MM.1S (cell line): Measurements from ENCODE around the gene TMEM168.

Experiments used
- DNase-seq: peaks from one replicate; pipeline ENCODE4 v3.0.0-alpha.2; 2015
- H2AFZ ChIP-seq: fragments of 300-600 bp; sonication (generic); 2 replicates; pipeline ENCODE4 v1.6.0; 2016; ENCODE audit warnings: antibody characterized with exemption, low read length
- H3F3A ChIP-seq: fragments of 300-600 bp; sonication (generic); 2 replicates; pipeline ENCODE4 v1.6.1; 2016; ENCODE audit warnings: mild to moderate bottlenecking, antibody characterized with exemption, low read length, moderate library complexity, mixed read lengths; ENCODE audit not compliant: insufficient read depth
- H3K27ac ChIP-seq: fragments of 300-600 bp; sonication (generic); 2 replicates; pipeline ENCODE4 v1.5.1; 2016; ENCODE audit warnings: mild to moderate bottlenecking, low read length
- H3K27me3 ChIP-seq: fragments of 300-600 bp; sonication (generic); replicated peaks from 2 replicates; pipeline ENCODE4 v1.6.0; 2016; ENCODE audit warnings: low read length; ENCODE audit not compliant: insufficient read depth
- H3K36me3 ChIP-seq: fragments of 300-600 bp; sonication (generic); replicated peaks from 2 replicates; pipeline ENCODE4 v1.6.1; 2016; ENCODE audit warnings: mild to moderate bottlenecking, low read length, mixed read lengths; ENCODE audit not compliant: insufficient read depth
- H3K4me1 ChIP-seq: fragments of 300-600 bp; sonication (generic); 2 replicates; pipeline ENCODE4 v1.6.1; 2016; ENCODE audit warnings: low read length, mixed read lengths
- H3K4me2 ChIP-seq: fragments of 300-600 bp; sonication (generic); 2 replicates; pipeline ENCODE4 v1.6.0; 2016; ENCODE audit warnings: low read depth, low read length
- H3K4me3 ChIP-seq: fragments of 300-600 bp; sonication (generic); 2 replicates; pipeline ENCODE4 v1.5.1; 2016; ENCODE audit warnings: low read length, mixed read lengths
- H3K79me2 ChIP-seq: fragments of 300-600 bp; sonication (generic); 2 replicates; pipeline ENCODE4 v1.6.1; 2016; ENCODE audit warnings: mixed run types, low read length, mixed read lengths
- H3K9ac ChIP-seq: fragments of 300-600 bp; sonication (generic); 2 replicates; pipeline ENCODE4 v1.6.1; 2016; ENCODE audit warnings: low read length, mixed read lengths
- H3K9me2 ChIP-seq: fragments of 300-600 bp; sonication (generic); replicated peaks from 2 replicates; pipeline ENCODE4 v1.6.1; 2016; ENCODE audit warnings: mild to moderate bottlenecking, low read length, mixed read lengths; ENCODE audit not compliant: insufficient read depth
- H3K9me3 ChIP-seq: fragments of 300-600 bp; sonication (generic); replicated peaks from 2 replicates; pipeline ENCODE4 v1.6.1; 2016; ENCODE audit warnings: mild to moderate bottlenecking, low read length, mixed read lengths; ENCODE audit not compliant: insufficient read depth
- H4K20me1 ChIP-seq: fragments of 300-600 bp; sonication (generic); 2 replicates; pipeline ENCODE4 v1.6.1; 2016; ENCODE audit warnings: mild to moderate bottlenecking, low read length, moderate library complexity, mixed read lengths; ENCODE audit not compliant: insufficient read depth
- CTCF ChIP-seq: fragments of 300-600 bp; sonication (generic); IDR thresholded peaks from 2 replicates; pipeline ENCODE4 v1.5.1; 2016; ENCODE audit warnings: antibody characterized with exemption, low read length, mixed read lengths
- EZH2 ChIP-seq: fragments of 300-600 bp; sonication (generic); optimal IDR thresholded peaks from 2 replicates; pipeline ENCODE3; 2017; ENCODE audit warnings: low read depth, mild to moderate bottlenecking, antibody characterized with exemption, low read length, mixed read lengths
- EZH2phosphoT487 ChIP-seq: fragments of 300-600 bp; sonication (generic); IDR thresholded peaks from 2 replicates; pipeline ENCODE4 v1.6.1; 2018; ENCODE audit warnings: antibody characterized with exemption, low read length

Gene TMEM168

GRCh38 chr7:112745635-112746034 lies 44.6 kb downstream of the TMEM168 start:
- H3K27me3 ChIP-seq: no peaks in the 10 kb centered on the region
- no peaks in the 10 kb centered on the region for H3K36me3 ChIP-seq
- no peaks in the 10 kb centered on the region for H3F3A ChIP-seq
- H3K9ac ChIP-seq: no peak overlapping the region
- H3K4me3 ChIP-seq: no peak overlapping the region
- no peaks in the 10 kb centered on the region for H3K9me2 ChIP-seq
- no peak overlapping the region for H3K4me2 ChIP-seq
- no peak overlapping the region for H2AFZ ChIP-seq
- H4K20me1 ChIP-seq: no peaks in the 10 kb centered on the region
- H3K9me3 ChIP-seq: no peaks in the 10 kb centered on the region
- H3K79me2 ChIP-seq: no peaks in the 10 kb centered on the region
- no peaks in the 10 kb centered on the region for H3K4me1 ChIP-seq
- no peak for TF ChIP-seq CTCF
- no peak for TF ChIP-seq EZH2
- no peak for TF ChIP-seq EZH2phosphoT487
- no peak for DNase-seq
- no peak overlapping the region for H3K27ac ChIP-seq

- DNase-seq: no peak
- no peaks in the 10 kb centered on the region for H3K36me3 ChIP-seq
- no peak overlapping the region for H3K4me2 ChIP-seq
- H2AFZ ChIP-seq: no peak overlapping the region
- no peaks in the 10 kb centered on the region for H3K9me3 ChIP-seq
- TF ChIP-seq EZH2: no peak
- no peak for TF ChIP-seq EZH2phosphoT487
- no peak for TF ChIP-seq CTCF
- no peak overlapping the region for H3K27ac ChIP-seq
- no peaks in the 10 kb centered on the region for H3K79me2 ChIP-seq
- H3K9me2 ChIP-seq: no peaks in the 10 kb centered on the region
- no peaks in the 10 kb centered on the region for H3F3A ChIP-seq
- no peaks in the 10 kb centered on the region for H3K4me1 ChIP-seq
- H4K20me1 ChIP-seq: no peaks in the 10 kb centered on the region
- H3K27me3 ChIP-seq: no peaks in the 10 kb centered on the region
- no peak overlapping the region for H3K4me3 ChIP-seq
- no peak overlapping the region for H3K9ac ChIP-seq
Measured at GRCh38 chr7:112744818-112745217, 45.4 kb downstream of the TMEM168 start.

GRCh38 chr7:112743811-112744210 lies 46.4 kb downstream of the TMEM168 start:
- Histone ChIP-seq H3K27ac (no peak overlapping the region), H3K9me3 (no peaks in the 10 kb centered on the region), H3K27me3 (no peaks in the 10 kb centered on the region), H3K79me2 (no peaks in the 10 kb centered on the region), H3K4me2 (no peak overlapping the region), H3K9ac (no peak overlapping the region), H3K4me3 (no peak overlapping the region), H2AFZ (no peak overlapping the region), H3K36me3 (no peaks in the 10 kb centered on the region), H3F3A (no peaks in the 10 kb centered on the region), H3K4me1 (no peaks in the 10 kb centered on the region), H4K20me1 (no peaks in the 10 kb centered on the region), H3K9me2 (no peaks in the 10 kb centered on the region)
- no peak for DNase-seq
- no peak for TF ChIP-seq EZH2
- TF ChIP-seq CTCF: no peak

- H3K4me3 ChIP-seq: no peak overlapping the region
- H3K27me3 ChIP-seq: no peaks in the 10 kb centered on the region
- H3K27ac ChIP-seq: no peak overlapping the region
- no peak for DNase-seq
- no peaks in the 10 kb centered on the region for H3F3A ChIP-seq
- H3K79me2 ChIP-seq: no peaks in the 10 kb centered on the region
- no peaks in the 10 kb centered on the region for H4K20me1 ChIP-seq
- no peaks in the 10 kb centered on the region for H3K4me1 ChIP-seq
- H3K9me3 ChIP-seq: no peaks in the 10 kb centered on the region
- no peak overlapping the region for H2AFZ ChIP-seq
- H3K4me2 ChIP-seq: no peak overlapping the region
- H3K9me2 ChIP-seq: no peaks in the 10 kb centered on the region
- H3K9ac ChIP-seq: no peak overlapping the region
- TF ChIP-seq CTCF (no peak), EZH2 (no peak), EZH2phosphoT487 (no peak)
- no peaks in the 10 kb centered on the region for H3K36me3 ChIP-seq
Measured at GRCh38 chr7:112740667-112741066, 49.5 kb downstream of the TMEM168 start.
